OCI-LY7 (cell line): ENCODE data around the gene COL4A2.

Experiments used
- EZH2phosphoT487 ChIP-seq: fragments of 200-600 bp; sonication (generic); IDR thresholded peaks from 2 replicates; pipeline ENCODE4 v1.6.1; 2018; ENCODE audit warnings: low read depth, borderline replicate concordance, mild to moderate bottlenecking, mixed run types, antibody characterized with exemption, low read length, moderate library complexity, mixed read lengths
- TF ChIP-seq, protein P1 (sequence below): fragments of 200-600 bp; sonication (generic); conservative IDR thresholded peaks from 2 replicates; pipeline ENCODE4 v1.5.1; 2014; ENCODE audit warnings: mild to moderate bottlenecking, antibody characterized with exemption, low read length, moderate library complexity, mixed read lengths

DNA sequence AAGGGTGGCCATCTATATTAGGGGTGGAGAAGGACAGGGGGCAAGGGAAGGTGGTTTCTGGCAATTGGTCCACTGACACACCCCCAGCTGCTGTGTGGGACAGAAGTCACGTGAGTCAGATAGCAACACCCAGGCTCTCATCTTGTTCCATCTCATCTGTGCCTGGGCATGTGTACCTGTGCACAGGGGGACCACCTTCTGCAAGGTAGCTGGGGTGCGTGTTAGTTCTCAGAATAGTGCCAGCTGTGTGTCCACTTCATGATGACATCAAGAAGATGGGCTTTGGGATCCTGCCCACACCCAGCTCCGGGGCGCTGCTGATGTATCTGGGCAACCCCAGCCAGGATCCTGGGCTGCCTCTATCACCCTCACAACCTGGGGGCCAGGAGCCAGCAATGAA lies 38.6 kb downstream of the COL4A2 start:
- TF ChIP-seq, protein P1, sequence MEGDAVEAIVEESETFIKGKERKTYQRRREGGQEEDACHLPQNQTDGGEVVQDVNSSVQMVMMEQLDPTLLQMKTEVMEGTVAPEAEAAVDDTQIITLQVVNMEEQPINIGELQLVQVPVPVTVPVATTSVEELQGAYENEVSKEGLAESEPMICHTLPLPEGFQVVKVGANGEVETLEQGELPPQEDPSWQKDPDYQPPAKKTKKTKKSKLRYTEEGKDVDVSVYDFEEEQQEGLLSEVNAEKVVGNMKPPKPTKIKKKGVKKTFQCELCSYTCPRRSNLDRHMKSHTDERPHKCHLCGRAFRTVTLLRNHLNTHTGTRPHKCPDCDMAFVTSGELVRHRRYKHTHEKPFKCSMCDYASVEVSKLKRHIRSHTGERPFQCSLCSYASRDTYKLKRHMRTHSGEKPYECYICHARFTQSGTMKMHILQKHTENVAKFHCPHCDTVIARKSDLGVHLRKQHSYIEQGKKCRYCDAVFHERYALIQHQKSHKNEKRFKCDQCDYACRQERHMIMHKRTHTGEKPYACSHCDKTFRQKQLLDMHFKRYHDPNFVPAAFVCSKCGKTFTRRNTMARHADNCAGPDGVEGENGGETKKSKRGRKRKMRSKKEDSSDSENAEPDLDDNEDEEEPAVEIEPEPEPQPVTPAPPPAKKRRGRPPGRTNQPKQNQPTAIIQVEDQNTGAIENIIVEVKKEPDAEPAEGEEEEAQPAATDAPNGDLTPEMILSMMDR = no peak
- no peak for TF ChIP-seq EZH2phosphoT487
